WTC11 (cell line): ENCODE data around the gene GCDH. TPM values are rescaled to one million over a fixed set of nuclear protein-coding genes. Genes with fewer than 3 reads are reported as not detected.

Experiments used
- ATAC-seq: fragments of 200-7000 bp; cut with Tn5 transposase; 2 replicates; pipeline ENCODE4 v1.10.0; 2021; ENCODE audit warnings: mild to moderate bottlenecking, moderate library complexity
- CTCF ChIA-PET: fragments of 300-600 bp; sonication (Branson Sonifier 250); formaldehyde crosslinking; loops from one replicate; lab custom pipeline; 2021; ENCODE audit warnings: antibody characterized with exemption; lab: Charles Lee
- POLR2A ChIA-PET: fragments of 350-600 bp; sonication (Branson Sonifier 250); formaldehyde crosslinking; loops from one replicate; lab custom pipeline; 2021; ENCODE audit warnings: antibody characterized with exemption; lab: Charles Lee
- DNase-seq: peaks from one replicate; pipeline ENCODE4 v3.0.0; 2021; ENCODE audit warnings: low spot score
- H3K27ac Mint-ChIP-seq: 2 replicates; pipeline ENCODE4 v1.8.0; 2021; ENCODE audit warnings: mixed read lengths
- H3K27me3 Mint-ChIP-seq: 2 replicates; pipeline ENCODE4 v1.8.0; 2021; ENCODE audit warnings: low read depth, mild to moderate bottlenecking, moderate library complexity, mixed read lengths
- H3K36me3 Mint-ChIP-seq: 2 replicates; pipeline ENCODE4 v1.8.0; 2021; ENCODE audit warnings: mixed read lengths
- H3K4me1 Mint-ChIP-seq: 2 replicates; pipeline ENCODE4 v1.8.0; 2022; ENCODE audit warnings: mixed read lengths
- H3K4me3 Mint-ChIP-seq: 2 replicates; pipeline ENCODE4 v1.8.0; 2021; ENCODE audit warnings: mild to moderate bottlenecking, moderate library complexity, mixed read lengths
- H3K9me3 Mint-ChIP-seq: 2 replicates; pipeline ENCODE4 v1.8.0; 2021; ENCODE audit warnings: mixed read lengths
- ATF1 ChIP-seq: sonication (generic); formaldehyde crosslinking; IDR thresholded peaks from 2 replicates; pipeline ENCODE4 v1.8.1; 2023; ENCODE audit warnings: mild to moderate bottlenecking, moderate library complexity, missing genetic modification reagents
- EMX1 ChIP-seq: fragments of 250-450 bp; sonication (Bioruptor Pico); IDR thresholded peaks from 2 replicates; pipeline ENCODE4 v1.8.0; 2021; ENCODE audit warnings: mild to moderate bottlenecking
- KAT7 ChIP-seq: sonication (generic); formaldehyde crosslinking; IDR thresholded peaks from 2 replicates; pipeline ENCODE4 v1.8.1; 2023; ENCODE audit warnings: missing genetic modification reagents, mild to moderate bottlenecking, borderline replicate concordance
- NFE2L1 ChIP-seq: sonication (generic); formaldehyde crosslinking; IDR thresholded peaks from 2 replicates; pipeline ENCODE4 v1.8.1; 2023; ENCODE audit warnings: missing genetic modification reagents
- OVOL2 ChIP-seq: fragments of 250-450 bp; sonication (Bioruptor Pico); IDR thresholded peaks from 2 replicates; pipeline ENCODE4 v1.9.0; 2021; ENCODE audit warnings: mild to moderate bottlenecking, borderline replicate concordance
- RELA ChIP-seq: sonication (generic); formaldehyde crosslinking; IDR thresholded peaks from 2 replicates; pipeline ENCODE4 v1.8.1; 2022; ENCODE audit warnings: missing genetic modification reagents, mild to moderate bottlenecking, borderline replicate concordance
- TP53 ChIP-seq: sonication (generic); formaldehyde crosslinking; IDR thresholded peaks from 2 replicates; pipeline ENCODE4 v1.8.1; 2023; ENCODE audit warnings: mild to moderate bottlenecking, missing genetic modification reagents
- ZNF138 ChIP-seq: sonication (generic); formaldehyde crosslinking; conservative IDR thresholded peaks from 2 replicates; pipeline ENCODE4 v1.8.1; 2022; ENCODE audit warnings: mild to moderate bottlenecking, moderate library complexity, missing genetic modification reagents
- ZNF232 ChIP-seq: sonication (generic); formaldehyde crosslinking; IDR thresholded peaks from 2 replicates; pipeline ENCODE4 v1.8.0; 2022; ENCODE audit warnings: mild to moderate bottlenecking, missing genetic modification reagents
- ZNF317 ChIP-seq: sonication (generic); formaldehyde crosslinking; IDR thresholded peaks from 2 replicates; pipeline ENCODE4 v1.8.1; 2023; ENCODE audit warnings: low read depth, mild to moderate bottlenecking, moderate library complexity, missing genetic modification reagents, borderline replicate concordance
- ZNF423 ChIP-seq: fragments of 250-450 bp; sonication (Bioruptor Pico); IDR thresholded peaks from 2 replicates; pipeline ENCODE4 v2.1.2; 2022; ENCODE audit warnings: mild to moderate bottlenecking, moderate library complexity
- microRNA-seq: library from miRNA; unstranded; fragments of <30 nt; microRNA quantifications from one replicate; pipeline ENCODE4 v1.2.0, GENCODE V29; 2022; ENCODE audit warnings: borderline number of aligned reads
- total RNA-seq: library from RNA; stranded (reverse); gene quantifications from 3 replicates; pipeline ENCODE4 v1.2.3, GENCODE V29; 2021
- TF ChIP-seq, protein P1 (sequence below): sonication (generic); formaldehyde crosslinking; IDR thresholded peaks from 2 replicates; pipeline ENCODE4 v1.8.0; 2022; ENCODE audit warnings: mild to moderate bottlenecking, missing genetic modification reagents
- TF ChIP-seq, protein P2 (sequence below): sonication (generic); formaldehyde crosslinking; IDR thresholded peaks from 2 replicates; pipeline ENCODE4 v1.8.1; 2022; ENCODE audit warnings: mild to moderate bottlenecking, moderate library complexity, missing genetic modification reagents
- TF ChIP-seq, protein P3 (sequence below): sonication (generic); formaldehyde crosslinking; IDR thresholded peaks from 2 replicates; pipeline ENCODE4 v1.8.0; 2023; ENCODE audit warnings: mild to moderate bottlenecking, missing genetic modification reagents
- TF ChIP-seq, protein P4 (sequence below): sonication (generic); formaldehyde crosslinking; IDR thresholded peaks from 2 replicates; pipeline ENCODE4 v1.8.1; 2023; ENCODE audit warnings: mild to moderate bottlenecking, missing genetic modification reagents
- TF ChIP-seq, protein P5 (sequence below): fragments of 250-450 bp; sonication (Bioruptor Pico); IDR thresholded peaks from 2 replicates; pipeline ENCODE4 v1.9.0; 2021; ENCODE audit warnings: mild to moderate bottlenecking, borderline replicate concordance

GCDH gene
- total RNA-seq, 1 experiment from 2014 or later: 69.0 TPM

DNA sequence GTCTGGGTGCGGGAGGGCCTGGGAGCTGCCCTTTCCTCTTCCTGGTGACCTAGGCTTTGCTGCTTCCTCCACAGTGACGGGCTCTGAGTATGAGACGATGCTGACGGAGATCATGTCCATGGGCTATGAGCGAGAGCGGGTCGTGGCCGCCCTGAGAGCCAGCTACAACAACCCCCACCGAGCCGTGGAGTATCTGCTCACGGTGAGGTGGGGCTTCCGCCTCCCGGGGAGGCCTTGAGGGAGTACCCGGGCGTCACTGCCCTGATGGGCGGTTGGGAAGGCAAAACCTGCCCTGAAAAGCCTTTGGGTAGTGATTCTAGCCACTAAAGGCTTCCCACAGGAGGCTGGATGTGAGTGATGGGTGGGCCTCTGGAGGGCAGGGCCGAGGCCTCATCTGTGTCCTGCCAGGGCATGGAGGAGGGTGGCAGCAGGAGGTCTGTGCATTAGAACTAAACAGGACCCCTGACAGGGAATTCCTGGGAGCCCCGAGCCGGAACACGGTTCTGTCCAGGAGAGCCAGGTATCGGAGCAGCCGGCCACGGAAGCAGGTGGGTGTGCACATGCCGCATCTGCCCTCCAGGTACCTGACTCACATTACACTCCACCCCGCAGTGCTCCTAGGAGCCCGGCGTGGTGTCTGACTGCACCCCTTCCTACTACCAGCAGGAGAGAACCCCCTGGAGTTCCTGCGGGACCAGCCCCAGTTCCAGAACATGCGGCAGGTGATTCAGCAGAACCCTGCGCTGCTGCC is 57.8 kb downstream of the GCDH start:
- H3K36me3 Mint-ChIP-seq: peaks cover 59% of the 10 kb centered on the region
- H3K9me3 Mint-ChIP-seq: no peaks in the 10 kb centered on the region
- H3K4me1 Mint-ChIP-seq: peaks cover 17% of the 10 kb centered on the region
- H3K27me3 Mint-ChIP-seq: no peaks in the 10 kb centered on the region
- H3K27ac Mint-ChIP-seq: no peak overlapping the region
- CTCF ChIA-PET: interaction anchor here (1.8 to 1.9 kb wide), 2 partner anchors 17 kb away, joined by 7 to 8 read pairs; no protein-coding TSS in a partner anchor
- peak overlapping the region; percentile 18; the same call in 1 of the 2 replicates for H3K4me3 Mint-ChIP-seq
- no peak for TF ChIP-seq NFE2L1 (CRISPR knock-in tag)
- no peak for TF ChIP-seq EMX1 (CRISPR knock-in tag)
- TF ChIP-seq, protein P1, sequence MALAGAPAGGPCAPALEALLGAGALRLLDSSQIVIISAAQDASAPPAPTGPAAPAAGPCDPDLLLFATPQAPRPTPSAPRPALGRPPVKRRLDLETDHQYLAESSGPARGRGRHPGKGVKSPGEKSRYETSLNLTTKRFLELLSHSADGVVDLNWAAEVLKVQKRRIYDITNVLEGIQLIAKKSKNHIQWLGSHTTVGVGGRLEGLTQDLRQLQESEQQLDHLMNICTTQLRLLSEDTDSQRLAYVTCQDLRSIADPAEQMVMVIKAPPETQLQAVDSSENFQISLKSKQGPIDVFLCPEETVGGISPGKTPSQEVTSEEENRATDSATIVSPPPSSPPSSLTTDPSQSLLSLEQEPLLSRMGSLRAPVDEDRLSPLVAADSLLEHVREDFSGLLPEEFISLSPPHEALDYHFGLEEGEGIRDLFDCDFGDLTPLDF (CRISPR knock-in tag): no peak
- no peak for TF ChIP-seq KAT7 (CRISPR knock-in tag)
- no peak for TF ChIP-seq ZNF423 (CRISPR knock-in tag)
- TF ChIP-seq, protein P2, sequence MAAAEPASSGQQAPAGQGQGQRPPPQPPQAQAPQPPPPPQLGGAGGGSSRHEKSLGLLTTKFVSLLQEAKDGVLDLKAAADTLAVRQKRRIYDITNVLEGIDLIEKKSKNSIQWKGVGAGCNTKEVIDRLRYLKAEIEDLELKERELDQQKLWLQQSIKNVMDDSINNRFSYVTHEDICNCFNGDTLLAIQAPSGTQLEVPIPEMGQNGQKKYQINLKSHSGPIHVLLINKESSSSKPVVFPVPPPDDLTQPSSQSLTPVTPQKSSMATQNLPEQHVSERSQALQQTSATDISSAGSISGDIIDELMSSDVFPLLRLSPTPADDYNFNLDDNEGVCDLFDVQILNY (CRISPR knock-in tag): no peak
- TF ChIP-seq ZNF317: no peak
- TF ChIP-seq ZNF232: no peak
- TF ChIP-seq, protein P3, sequence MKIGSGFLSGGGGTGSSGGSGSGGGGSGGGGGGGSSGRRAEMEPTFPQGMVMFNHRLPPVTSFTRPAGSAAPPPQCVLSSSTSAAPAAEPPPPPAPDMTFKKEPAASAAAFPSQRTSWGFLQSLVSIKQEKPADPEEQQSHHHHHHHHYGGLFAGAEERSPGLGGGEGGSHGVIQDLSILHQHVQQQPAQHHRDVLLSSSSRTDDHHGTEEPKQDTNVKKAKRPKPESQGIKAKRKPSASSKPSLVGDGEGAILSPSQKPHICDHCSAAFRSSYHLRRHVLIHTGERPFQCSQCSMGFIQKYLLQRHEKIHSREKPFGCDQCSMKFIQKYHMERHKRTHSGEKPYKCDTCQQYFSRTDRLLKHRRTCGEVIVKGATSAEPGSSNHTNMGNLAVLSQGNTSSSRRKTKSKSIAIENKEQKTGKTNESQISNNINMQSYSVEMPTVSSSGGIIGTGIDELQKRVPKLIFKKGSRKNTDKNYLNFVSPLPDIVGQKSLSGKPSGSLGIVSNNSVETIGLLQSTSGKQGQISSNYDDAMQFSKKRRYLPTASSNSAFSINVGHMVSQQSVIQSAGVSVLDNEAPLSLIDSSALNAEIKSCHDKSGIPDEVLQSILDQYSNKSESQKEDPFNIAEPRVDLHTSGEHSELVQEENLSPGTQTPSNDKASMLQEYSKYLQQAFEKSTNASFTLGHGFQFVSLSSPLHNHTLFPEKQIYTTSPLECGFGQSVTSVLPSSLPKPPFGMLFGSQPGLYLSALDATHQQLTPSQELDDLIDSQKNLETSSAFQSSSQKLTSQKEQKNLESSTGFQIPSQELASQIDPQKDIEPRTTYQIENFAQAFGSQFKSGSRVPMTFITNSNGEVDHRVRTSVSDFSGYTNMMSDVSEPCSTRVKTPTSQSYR: no peak
- TF ChIP-seq RELA: no peak
- TF ChIP-seq TP53 (CRISPR knock-in tag): no peak
- TF ChIP-seq, protein P4, sequence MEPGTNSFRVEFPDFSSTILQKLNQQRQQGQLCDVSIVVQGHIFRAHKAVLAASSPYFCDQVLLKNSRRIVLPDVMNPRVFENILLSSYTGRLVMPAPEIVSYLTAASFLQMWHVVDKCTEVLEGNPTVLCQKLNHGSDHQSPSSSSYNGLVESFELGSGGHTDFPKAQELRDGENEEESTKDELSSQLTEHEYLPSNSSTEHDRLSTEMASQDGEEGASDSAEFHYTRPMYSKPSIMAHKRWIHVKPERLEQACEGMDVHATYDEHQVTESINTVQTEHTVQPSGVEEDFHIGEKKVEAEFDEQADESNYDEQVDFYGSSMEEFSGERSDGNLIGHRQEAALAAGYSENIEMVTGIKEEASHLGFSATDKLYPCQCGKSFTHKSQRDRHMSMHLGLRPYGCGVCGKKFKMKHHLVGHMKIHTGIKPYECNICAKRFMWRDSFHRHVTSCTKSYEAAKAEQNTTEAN: no peak
- TF ChIP-seq, protein P5, sequence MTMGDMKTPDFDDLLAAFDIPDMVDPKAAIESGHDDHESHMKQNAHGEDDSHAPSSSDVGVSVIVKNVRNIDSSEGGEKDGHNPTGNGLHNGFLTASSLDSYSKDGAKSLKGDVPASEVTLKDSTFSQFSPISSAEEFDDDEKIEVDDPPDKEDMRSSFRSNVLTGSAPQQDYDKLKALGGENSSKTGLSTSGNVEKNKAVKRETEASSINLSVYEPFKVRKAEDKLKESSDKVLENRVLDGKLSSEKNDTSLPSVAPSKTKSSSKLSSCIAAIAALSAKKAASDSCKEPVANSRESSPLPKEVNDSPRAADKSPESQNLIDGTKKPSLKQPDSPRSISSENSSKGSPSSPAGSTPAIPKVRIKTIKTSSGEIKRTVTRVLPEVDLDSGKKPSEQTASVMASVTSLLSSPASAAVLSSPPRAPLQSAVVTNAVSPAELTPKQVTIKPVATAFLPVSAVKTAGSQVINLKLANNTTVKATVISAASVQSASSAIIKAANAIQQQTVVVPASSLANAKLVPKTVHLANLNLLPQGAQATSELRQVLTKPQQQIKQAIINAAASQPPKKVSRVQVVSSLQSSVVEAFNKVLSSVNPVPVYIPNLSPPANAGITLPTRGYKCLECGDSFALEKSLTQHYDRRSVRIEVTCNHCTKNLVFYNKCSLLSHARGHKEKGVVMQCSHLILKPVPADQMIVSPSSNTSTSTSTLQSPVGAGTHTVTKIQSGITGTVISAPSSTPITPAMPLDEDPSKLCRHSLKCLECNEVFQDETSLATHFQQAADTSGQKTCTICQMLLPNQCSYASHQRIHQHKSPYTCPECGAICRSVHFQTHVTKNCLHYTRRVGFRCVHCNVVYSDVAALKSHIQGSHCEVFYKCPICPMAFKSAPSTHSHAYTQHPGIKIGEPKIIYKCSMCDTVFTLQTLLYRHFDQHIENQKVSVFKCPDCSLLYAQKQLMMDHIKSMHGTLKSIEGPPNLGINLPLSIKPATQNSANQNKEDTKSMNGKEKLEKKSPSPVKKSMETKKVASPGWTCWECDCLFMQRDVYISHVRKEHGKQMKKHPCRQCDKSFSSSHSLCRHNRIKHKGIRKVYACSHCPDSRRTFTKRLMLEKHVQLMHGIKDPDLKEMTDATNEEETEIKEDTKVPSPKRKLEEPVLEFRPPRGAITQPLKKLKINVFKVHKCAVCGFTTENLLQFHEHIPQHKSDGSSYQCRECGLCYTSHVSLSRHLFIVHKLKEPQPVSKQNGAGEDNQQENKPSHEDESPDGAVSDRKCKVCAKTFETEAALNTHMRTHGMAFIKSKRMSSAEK: no peak
- TF ChIP-seq ATF1 (CRISPR knock-in tag): no peak
- TF ChIP-seq OVOL2 (CRISPR knock-in tag): no peak
- TF ChIP-seq ZNF138 (CRISPR knock-in tag): no peak
- no peak for ATAC-seq
- DNase-seq: no peak
- POLR2A ChIA-PET: interaction anchor here (0.6 kb wide), 1 partner anchor 333 kb away, joined by 4 read pairs; no protein-coding TSS in a partner anchor

Small RNAs within 50 kb of the gene (microRNA-seq; reads per million reads assigned to microRNA genes)
- not detected for gene MIR5695
- gene MIR6515: 4.2 reads per million, percentile 9 among the genes with 10 or more reads in this experiment
- gene MIR6794: not detected

Other genes starting within 250 kb of the GCDH start
- gene MAN2B1, start 224.4 kb upstream of the GCDH start, total RNA-seq: 69.2 to 73.4 TPM (median 72.0 TPM) in 3 replicates
- gene WDR83, start 224.4 kb upstream of the GCDH start, total RNA-seq: 21.8 to 26.3 TPM (median 23.7 TPM) in 3 replicates
- 93.3 to 115 TPM (median 104 TPM) in 3 replicates for gene DHPS, start 209.3 kb upstream of the GCDH start, total RNA-seq
- not detected in 3 replicates for gene GNG14, start 203.2 kb upstream of the GCDH start, total RNA-seq
- gene FBXW9, start 194.5 kb upstream of the GCDH start, total RNA-seq: 13.7 to 16.0 TPM (median 15.2 TPM) in 3 replicates
- gene TNPO2, start 167.2 kb upstream of the GCDH start, total RNA-seq: 90.9 to 105 TPM (median 94.4 TPM) in 3 replicates
- 165 to 172 TPM (median 167 TPM) in 3 replicates for gene TRIR, start 156.5 kb upstream of the GCDH start, total RNA-seq
- gene GET3, start 153.7 kb upstream of the GCDH start, total RNA-seq: 104 to 110 TPM (median 104 TPM) in 3 replicates
- 3.3 to 4.7 TPM (median 4.1 TPM) in 3 replicates for gene BEST2, start 139.4 kb upstream of the GCDH start, total RNA-seq
- gene HOOK2, start 115.6 kb upstream of the GCDH start, total RNA-seq: 70.0 to 83.3 TPM (median 81.4 TPM) in 3 replicates
- 6.6 to 11.5 TPM (median 10.2 TPM) in 3 replicates for gene JUNB, start 99.7 kb upstream of the GCDH start, total RNA-seq
- 378 to 447 TPM (median 447 TPM) in 3 replicates for gene PRDX2, start 89.4 kb upstream of the GCDH start, total RNA-seq
- 30.1 to 50.2 TPM (median 47.0 TPM) in 3 replicates for gene THSD8, start 89.1 kb upstream of the GCDH start, total RNA-seq
- gene RNASEH2A, start 84.6 kb upstream of the GCDH start, total RNA-seq: 71.3 to 78.2 TPM (median 72.9 TPM) in 3 replicates
- 2.4 to 3.8 TPM (median 3.1 TPM) in 3 replicates for gene RTBDN, start 56.6 kb upstream of the GCDH start, total RNA-seq
- gene MAST1, start 52.6 kb upstream of the GCDH start, total RNA-seq: 24.3 to 28.4 TPM (median 27.3 TPM) in 3 replicates
- gene DNASE2, start 9.7 kb upstream of the GCDH start, total RNA-seq: 31.7 to 35.7 TPM (median 33.4 TPM) in 3 replicates
- 0.32 to 0.89 TPM (median 0.72 TPM) in 3 replicates for gene KLF1, start 4.0 kb upstream of the GCDH start, total RNA-seq
- gene SYCE2, start 28.1 kb downstream of the GCDH start, total RNA-seq: 1.1 to 2.2 TPM (median 1.9 TPM) in 3 replicates
- 103 to 108 TPM (median 106 TPM) in 3 replicates for gene FARSA, start 42.6 kb downstream of the GCDH start, total RNA-seq
- gene CALR, start 47.4 kb downstream of the GCDH start, total RNA-seq: 977 to 1,088 TPM (median 978 TPM) in 3 replicates
- 84.3 to 96.6 TPM (median 96.2 TPM) in 3 replicates for gene RAD23A, start 54.7 kb downstream of the GCDH start, total RNA-seq
- 54.4 to 57.9 TPM (median 56.1 TPM) in 3 replicates for gene GADD45GIP1, start 66.1 kb downstream of the GCDH start, total RNA-seq
- gene DAND5, start 78.4 kb downstream of the GCDH start, total RNA-seq: 0.18 to 0.23 TPM (median 0.22 TPM) in 3 replicates
- gene NFIX, start 104.3 kb downstream of the GCDH start, total RNA-seq: 0.44 to 1.5 TPM (median 1.4 TPM) in 3 replicates
- gene LYL1, start 211.7 kb downstream of the GCDH start, total RNA-seq: 0.60 to 1.2 TPM (median 0.66 TPM) in 3 replicates
- 84.0 to 106 TPM (median 86.0 TPM) in 3 replicates for gene TRMT1, start 225.6 kb downstream of the GCDH start, total RNA-seq
- 212 to 237 TPM (median 213 TPM) in 3 replicates for gene NACC1, start 227.1 kb downstream of the GCDH start, total RNA-seq